H1 (cell line): Measurements from ENCODE around the gene NLK. TPM values are rescaled to one million over a fixed set of nuclear protein-coding genes. Genes with fewer than 3 reads are reported as not detected.

ENCODE experiments used
- CTCF ChIA-PET: fragments of 300-600 bp; sonication (Branson Sonifier 250); formaldehyde crosslinking; loops from one replicate; lab custom pipeline; 2021; ENCODE audit not compliant: partially characterized antibody; lab: Charles Lee
- POLR2A ChIA-PET: fragments of 300-600 bp; sonication (Branson Sonifier 250); formaldehyde crosslinking; loops from one replicate; lab custom pipeline; 2021; ENCODE audit warnings: inconsistent platforms; ENCODE audit not compliant: partially characterized antibody; lab: Charles Lee
- DNase-seq, 2 experiments: peaks; one replicate each; pipeline versions ENCODE4 v3.0.0 to v3.0.0-alpha.2; 2010 to 2022; ENCODE audit warnings: low spot score in 2 of 2, low read depth in 1 of 2, mixed read lengths in 1 of 2
- FAIRE-seq: peaks from 2 replicates; lab custom pipeline; 2011; peaks lifted over from hg19 to GRCh38; lab: Jason Lieb, UNC
- H2AFZ ChIP-seq: 2 replicates; pipeline ENCODE4 v1.8.1; 2012; ENCODE audit warnings: low read length, inconsistent platforms
- H2AK5ac ChIP-seq: 2 replicates; pipeline ENCODE4 v1.6.1; 2013; ENCODE audit warnings: low read depth, low read length
- H2BK120ac ChIP-seq: replicated peaks from 2 replicates; pipeline ENCODE3; 2013; ENCODE audit warnings: low read depth, low read length, inconsistent platforms
- H2BK12ac ChIP-seq: 2 replicates; pipeline ENCODE4 v1.6.1; 2013; ENCODE audit warnings: low read depth, low read length
- H2BK15ac ChIP-seq: 2 replicates; pipeline ENCODE4 v1.6.1; 2013; ENCODE audit warnings: low read length
- H2BK20ac ChIP-seq: 2 replicates; pipeline ENCODE4 v1.6.1; 2013; ENCODE audit warnings: low read length
- H2BK5ac ChIP-seq: 2 replicates; pipeline ENCODE4 v1.6.1; 2013; ENCODE audit warnings: low read depth, low read length
- H3K14ac ChIP-seq: 2 replicates; pipeline ENCODE4 v1.6.1; 2013; ENCODE audit warnings: inconsistent platforms; ENCODE audit not compliant: insufficient read length
- H3K18ac ChIP-seq: 2 replicates; pipeline ENCODE4 v1.6.1; 2013; ENCODE audit warnings: low read length; ENCODE audit errors: extremely low read depth
- H3K23ac ChIP-seq: 2 replicates; pipeline ENCODE4 v1.6.1; 2013; ENCODE audit warnings: inconsistent platforms; ENCODE audit not compliant: insufficient read length
- H3K23me2 ChIP-seq: 2 replicates; pipeline ENCODE4 v1.6.1; 2013; ENCODE audit warnings: low read depth, low read length
- H3K27ac ChIP-seq: 2 replicates; pipeline ENCODE4 v1.6.1; 2011; ENCODE audit warnings: low read depth, low read length, inconsistent platforms
- H3K27me3 ChIP-seq, 4 experiments: replicated peaks in 1 of 4; 1 replicate in 1 of 4; 2 replicates in 3 of 4; pipeline versions ENCODE4 v1.6.1 to v1.8.1; 2011 to 2013; ENCODE audit warnings: low read length in 3 of 4, mild to moderate bottlenecking in 3 of 4, inconsistent platforms in 2 of 4, mixed read lengths in 2 of 4, moderate library complexity in 1 of 4; ENCODE audit not compliant: control insufficient read depth in 3 of 4, insufficient read depth in 3 of 4; ENCODE audit errors: extremely low read depth in 1 of 4
- H3K36me3 ChIP-seq, 4 experiments: 2 replicates each; pipeline versions ENCODE4 v1.6.1 to v1.8.1; 2011 to 2013; ENCODE audit warnings: mild to moderate bottlenecking in 4 of 4, low read length in 3 of 4, moderate library complexity in 2 of 4, control low read depth in 1 of 4, inconsistent platforms in 1 of 4; ENCODE audit not compliant: insufficient read depth in 4 of 4, control insufficient read depth in 2 of 4
- H3K4ac ChIP-seq: replicated peaks from 2 replicates; pipeline ENCODE3; 2013; ENCODE audit warnings: low read length, low read depth, mixed read lengths, inconsistent platforms; ENCODE audit not compliant: insufficient read length
- H3K4me1 ChIP-seq, 4 experiments: replicated peaks in 1 of 4; 1 replicate in 1 of 4; 2 replicates in 3 of 4; pipeline versions ENCODE4 v1.6.1 to v1.8.1; 2011 to 2013; ENCODE audit warnings: low read length in 3 of 4, inconsistent platforms in 2 of 4, mixed read lengths in 1 of 4; ENCODE audit not compliant: insufficient read depth in 4 of 4, control insufficient read depth in 3 of 4
- H3K4me2 ChIP-seq, 2 experiments: 2 replicates each; pipeline versions ENCODE4 v1.6.1 to v1.8.1; 2011 to 2013; ENCODE audit warnings: low read depth in 2 of 2, low read length in 2 of 2, control low read depth in 1 of 2, inconsistent platforms in 1 of 2, mild to moderate bottlenecking in 1 of 2; ENCODE audit not compliant: insufficient read depth in 1 of 2
- H3K4me3 ChIP-seq, 4 experiments: fragments of 200-600, 300-600 bp in 1 of 4; sonication (generic), shearing (Covaris generic), sonication (Bioruptor Twin) in 1 of 4; 2 replicates each; pipeline versions ENCODE4 v1.5.1 to v1.8.1; 2011 to 2016; ENCODE audit warnings: low read length in 4 of 4, low read depth in 3 of 4, control low read depth in 2 of 4, inconsistent platforms in 2 of 4, mild to moderate bottlenecking in 2 of 4, mixed read lengths in 1 of 4, moderate library complexity in 1 of 4; ENCODE audit not compliant: insufficient read depth in 2 of 4; ENCODE audit errors: extremely low read depth in 1 of 4
- H3K56ac ChIP-seq: replicated peaks from 2 replicates; pipeline ENCODE3; 2013; ENCODE audit warnings: low read depth, mild to moderate bottlenecking, mixed read lengths, low read length, inconsistent platforms; ENCODE audit not compliant: insufficient read length
- H3K79me1 ChIP-seq: 2 replicates; pipeline ENCODE4 v1.6.1; 2013; ENCODE audit warnings: low read depth, low read length, control low read depth
- H3K79me2 ChIP-seq, 2 experiments: 2 replicates each; pipeline versions ENCODE4 v1.6.1 to v1.8.1; 2012 to 2013; ENCODE audit warnings: low read length in 2 of 2, mild to moderate bottlenecking in 2 of 2, inconsistent platforms in 1 of 2; ENCODE audit not compliant: insufficient read depth in 2 of 2, control insufficient read depth in 1 of 2
- H3K9ac ChIP-seq, 4 experiments: replicated peaks in 1 of 4; 1 replicate in 1 of 4; 2 replicates in 3 of 4; pipeline versions ENCODE4 v1.6.1 to v1.8.1; 2011 to 2013; ENCODE audit warnings: low read depth in 3 of 4, low read length in 3 of 4, control low read depth in 2 of 4, mild to moderate bottlenecking in 2 of 4, moderate library complexity in 2 of 4, inconsistent platforms in 1 of 4; ENCODE audit errors: extremely low read depth in 1 of 4
- H3K9me3 ChIP-seq, 2 experiments: 2 replicates each; pipeline versions ENCODE4 v1.6.1 to v1.8.1; 2012 to 2013; ENCODE audit warnings: mild to moderate bottlenecking in 2 of 2, moderate library complexity in 2 of 2, control low read depth in 1 of 2, inconsistent platforms in 1 of 2, low read depth in 1 of 2, low read length in 1 of 2, mixed read lengths in 1 of 2; ENCODE audit not compliant: insufficient read depth in 2 of 2
- H4K20me1 ChIP-seq, 2 experiments: replicated peaks in 1 of 2; 2 replicates each; pipeline versions ENCODE3 to v1.8.1; 2011 to 2013; ENCODE audit warnings: inconsistent platforms in 2 of 2, low read length in 2 of 2, mild to moderate bottlenecking in 1 of 2; ENCODE audit not compliant: insufficient read depth in 2 of 2, control insufficient read depth in 1 of 2
- H4K5ac ChIP-seq: 2 replicates; pipeline ENCODE4 v1.6.1; 2013; ENCODE audit warnings: low read length, low read depth, mixed read lengths, inconsistent platforms; ENCODE audit not compliant: insufficient read length
- H4K8ac ChIP-seq: 2 replicates; pipeline ENCODE4 v1.8.0; 2013; ENCODE audit warnings: mild to moderate bottlenecking, moderate library complexity, low read length, inconsistent platforms; ENCODE audit not compliant: insufficient read depth; ENCODE audit errors: extremely low read depth
- H4K91ac ChIP-seq: replicated peaks from 2 replicates; pipeline ENCODE3; 2013; ENCODE audit warnings: low read length, mixed read lengths, inconsistent platforms; ENCODE audit not compliant: insufficient read length
- BACH1 ChIP-seq: IDR thresholded peaks from 2 replicates; pipeline ENCODE4 v1.6.1; 2012; ENCODE audit warnings: low read length, improper control_type of control experiment
- BRCA1 ChIP-seq: IDR thresholded peaks from 2 replicates; pipeline ENCODE4 v1.6.1; 2012; ENCODE audit warnings: low read depth, low read length, improper control_type of control experiment
- CTBP2 ChIP-seq: IDR thresholded peaks from 2 replicates; pipeline ENCODE4 v1.7.0; 2011; ENCODE audit warnings: borderline replicate concordance, mild to moderate bottlenecking, moderate library complexity, mixed read lengths, low read length; ENCODE audit not compliant: insufficient read depth, insufficient read length
- EZH2 ChIP-seq: fragments of 200-600 bp; sonication (generic); IDR thresholded peaks from 2 replicates; pipeline ENCODE4 v1.7.1; 2012; ENCODE audit warnings: low read depth, mild to moderate bottlenecking, moderate library complexity, low read length, inconsistent platforms; ENCODE audit not compliant: severe bottlenecking
- HDAC2 ChIP-seq, 2 experiments: fragments of 300-600 bp in 1 of 2; sonication (generic) in 1 of 2; IDR thresholded peaks; 2 replicates each; pipeline ENCODE4 v1.6.1; 2011 to 2012; ENCODE audit warnings: low read depth in 2 of 2, low read length in 2 of 2, mild to moderate bottlenecking in 2 of 2, moderate library complexity in 2 of 2, borderline replicate concordance in 1 of 2, inconsistent platforms in 1 of 2
- NRF1 ChIP-seq: IDR thresholded peaks from 2 replicates; pipeline ENCODE4 v1.6.1; 2011; ENCODE audit warnings: mild to moderate bottlenecking, low read depth, low read length, improper control_type of control experiment
- PHF8 ChIP-seq: fragments of 200-600 bp; sonication (generic); conservative IDR thresholded peaks from 2 replicates; pipeline ENCODE4 v1.7.1; 2012; ENCODE audit warnings: low read depth, mild to moderate bottlenecking, inconsistent platforms, low read length, moderate library complexity
- RBBP5 ChIP-seq: IDR thresholded peaks from 2 replicates; pipeline ENCODE4 v1.7.1; 2012; ENCODE audit warnings: low read depth, mild to moderate bottlenecking, inconsistent platforms, low read length, moderate library complexity, borderline replicate concordance
- SAP30 ChIP-seq: fragments of 300-600 bp; sonication (generic); IDR thresholded peaks from 2 replicates; pipeline ENCODE4 v1.7.1; 2012; ENCODE audit warnings: low read length, moderate library complexity, mild to moderate bottlenecking, inconsistent platforms; ENCODE audit not compliant: insufficient read depth, insufficient replicate concordance
- SIN3A ChIP-seq, 2 experiments: IDR thresholded peaks in 1 of 2; conservative IDR thresholded peaks in 1 of 2; 2 replicates each; pipeline ENCODE4 v1.6.1; 2011 to 2012; ENCODE audit warnings: low read length in 2 of 2, improper control_type of control experiment in 1 of 2, low read depth in 1 of 2, mild to moderate bottlenecking in 1 of 2
- SP1 ChIP-seq: IDR thresholded peaks from 2 replicates; pipeline ENCODE4 v1.6.1; 2011; ENCODE audit warnings: low read depth, low read length
- SP4 ChIP-seq: IDR thresholded peaks from 2 replicates; pipeline ENCODE4 v1.6.1; 2012; ENCODE audit warnings: low read length, inconsistent platforms
- TAF1 ChIP-seq: IDR thresholded peaks from 2 replicates; pipeline ENCODE4 v1.6.1; 2011; ENCODE audit warnings: mild to moderate bottlenecking, low read depth, low read length
- WGBS, 2 experiments: shearing (Covaris generic) in 1 of 2; methylation state at CpG; one replicate each; pipeline versions ENCODE4 v1.1.6 to v1.1.7; 2013 to 2015; ENCODE audit warnings: low lambda C conversion rate in 2 of 2, mixed read lengths in 2 of 2, inconsistent platforms in 1 of 2, low coverage in 1 of 2, missing lambda C conversion rate in 1 of 2; ENCODE audit not compliant: insufficient replicate concordance in 2 of 2, insufficient coverage in 1 of 2, insufficient read length in 1 of 2; ENCODE audit errors: extremely low coverage in 1 of 2, missing lambda C conversion rate in 1 of 2; 5-methylcytosine and 5-hydroxymethylcytosine counted together
- polyA plus RNA-seq, 7 experiments: library from polyadenylated mRNA; depleted of rRNA in 3 of 7; stranded (reverse) in 5 of 7; unstranded in 2 of 7; fragments of >200 nt in 5 of 7; fragments of 200-250 nt in 2 of 7; gene quantifications; 1 replicate in 5 of 7; 2 replicates in 1 of 7; 4 replicates in 1 of 7; pipeline versions ENCODE4 v1.2.1 to v1.2.3, GENCODE V29; 2011 to 2013; ENCODE audit warnings: missing spikeins in 2 of 7, mixed read lengths in 2 of 7
- total RNA-seq: library from RNA; stranded (reverse); fragmentation: NEBNext Ultra II Directional; extraction: Animal tissue kit (Norgen Biotek cat#: 25700); gene quantifications from 2 replicates; pipeline ENCODE4 v1.2.1, GENCODE V29; 2021

The NLK gene
- total and polyA plus RNA-seq, 2 of the 8 experiments (the other 6 are each of a cell fraction or from before 2014, with no cell fraction given), result 30.8 to 49.9 TPM

DNA sequence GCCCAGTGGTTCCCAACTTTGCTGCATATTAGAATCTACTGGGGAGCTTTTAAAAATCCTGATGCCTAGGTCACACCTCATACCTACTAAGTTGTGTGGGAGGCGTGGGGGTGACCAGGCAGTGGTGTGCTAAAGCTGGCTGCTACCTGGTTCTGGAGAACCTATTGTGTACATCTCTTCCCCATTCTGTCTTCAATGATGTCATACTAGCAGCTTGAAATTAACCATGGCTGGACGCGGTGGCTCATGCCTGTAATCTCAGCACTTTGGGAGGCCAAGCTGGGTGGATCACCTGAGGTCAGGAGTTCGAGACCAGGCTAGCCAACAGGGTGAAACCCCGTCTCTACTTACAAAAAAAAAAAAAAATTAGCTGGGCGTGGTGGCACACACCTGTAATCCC lies 11.3 kb upstream of the NLK start:
- ChIA-PET POLR2A (interaction anchor here (0.6 to 2.2 kb wide), 3 partner anchors 9 to 393 kb away, joined by 3 to 5 read pairs (median 3); no protein-coding TSS in a partner anchor), CTCF (interaction anchor here (0.8 to 1.5 kb wide), 3 partner anchors 117 to 385 kb away, joined by 3 read pairs; no protein-coding TSS in a partner anchor)
- H3K56ac ChIP-seq, result no peak overlapping the region
- no peak overlapping the region for H3K23ac ChIP-seq
- H3K4me3 ChIP-seq, result no peak overlapping the region
- no peak overlapping the region for H2BK120ac ChIP-seq
- TF ChIP-seq EZH2 (no peak), NRF1 (no peak), PHF8 (no peak), SP4 (no peak), SP1 (no peak), HDAC2 (IDR thresholded peaks at IDR 0.05; ENCODE audit: borderline replicate concordance in 1 of 2, low read depth in 2 of 2, low read length in 2 of 2) (no peak), CTBP2 (no peak), RBBP5 (no peak), BRCA1 (no peak), SAP30 (no peak), SIN3A (conservative IDR thresholded peaks at IDR 0.05 in 1 of 2, IDR thresholded peaks at IDR 0.05 in 1 of 2; ENCODE audit: low read depth in 1 of 2, low read length in 2 of 2) (no peak), BACH1 (no peak), TAF1 (no peak)
- no peak for DNase-seq
- H2AFZ ChIP-seq, result no peak overlapping the region
- no peak overlapping the region for H2BK20ac ChIP-seq
- no peak overlapping the region for H2BK15ac ChIP-seq
- H3K27ac ChIP-seq, result no peak overlapping the region
- no peaks in the 10 kb centered on the region for H4K20me1 ChIP-seq
- no peaks in the 10 kb centered on the region for H3K79me2 ChIP-seq
- H3K36me3 ChIP-seq, result no peaks in the 10 kb centered on the region
- no peaks in the 10 kb centered on the region for H3K23me2 ChIP-seq
- H2AK5ac ChIP-seq, result no peak overlapping the region
- H2BK5ac ChIP-seq, result no peak overlapping the region
- no peak overlapping the region for H3K4me2 ChIP-seq
- no peaks in the 10 kb centered on the region for H3K27me3 ChIP-seq
- no peaks in the 10 kb centered on the region for H3K79me1 ChIP-seq
- no peak overlapping the region for H3K14ac ChIP-seq
- no peak overlapping the region for H4K91ac ChIP-seq
- H3K18ac ChIP-seq, result no peak overlapping the region
- FAIRE-seq, result no peak
- H4K5ac ChIP-seq, result no peak overlapping the region
- no peak overlapping the region for H3K4ac ChIP-seq
- H4K8ac ChIP-seq, result no peak overlapping the region
- no peak overlapping the region for H2BK12ac ChIP-seq
- no peak overlapping the region for H3K9ac ChIP-seq
- 92% methylated on average over 5 of the region's 6 CpGs; no CpG with 5 or more reads in 1 of the 2 experiments for WGBS, 2 experiments
- peaks cover 0 to 3% (median 0%) of the 10 kb centered on the region in 4 experiments; a peak in 1 of 7 replicates for H3K4me1 ChIP-seq
- H3K9me3 ChIP-seq, result no peaks in the 10 kb centered on the region
